D341Med (cell line): ENCODE results near the gene MYO9B.

Experiments
- DNase-seq: peaks from one replicate; pipeline ENCODE4 v3.0.0; 2012; ENCODE audit warnings: low spot score

MYO9B gene

GRCh38 chr19:17215127-17215971 lies 139.8 kb downstream of the MYO9B start, which contains the start of gene USE1:
TSS of gene USE1 (plus strand) at chr19:17215357. CDS start at chr19:17215406, 49 bp downstream.
- DNase-seq = peak; percentile 92

DNA sequence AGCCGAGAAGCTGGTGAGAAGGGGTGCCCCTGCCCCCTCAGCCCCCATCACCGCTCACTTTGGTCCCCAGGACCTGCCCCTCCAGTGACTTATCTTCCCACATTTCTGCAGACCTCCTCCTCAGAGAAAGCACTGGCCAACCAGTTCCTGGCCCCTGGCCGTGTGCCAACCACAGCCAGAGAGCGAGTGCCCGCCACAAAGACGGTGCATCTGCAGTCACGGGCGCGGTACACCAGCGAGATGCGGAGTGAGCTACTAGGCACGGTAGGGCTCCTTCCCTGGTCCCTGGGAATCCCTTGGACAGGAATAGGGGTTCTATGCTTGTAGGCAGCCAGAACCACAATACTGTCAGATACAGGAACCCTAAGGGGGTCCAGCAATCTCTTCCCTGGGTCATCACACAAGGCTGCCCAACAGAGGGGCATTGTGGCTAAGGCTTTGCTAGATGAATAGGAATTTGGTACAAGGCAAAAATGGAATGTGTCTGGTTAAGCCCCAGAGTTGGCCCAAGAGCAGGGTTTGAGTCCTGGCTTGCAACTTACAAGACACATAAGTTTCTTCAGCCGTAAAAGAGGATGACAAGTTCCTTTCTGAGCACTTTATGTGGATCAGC lies 140.6 kb downstream of the MYO9B start:
- DNase-seq = no peak

GRCh38 chr19:17219286-17219685 lies 143.7 kb downstream of the MYO9B start:
- DNase-seq = no peak

- DNase-seq = no peak
These were observed 144.7 kb downstream of the MYO9B start for GRCh38 chr19:17220207-17220758.

- no peak for DNase-seq
These were observed 149.5 kb downstream of the MYO9B start for GRCh38 chr19:17225053-17225452.

GRCh38 chr19:17226002-17226933 lies 150.7 kb downstream of the MYO9B start, which contains the start of gene OCEL1:
TSS of gene OCEL1 (plus strand) at chr19:17226226. CDS start at chr19:17226248, 22 bp downstream.
- DNase-seq = peak; percentile 95

DNA sequence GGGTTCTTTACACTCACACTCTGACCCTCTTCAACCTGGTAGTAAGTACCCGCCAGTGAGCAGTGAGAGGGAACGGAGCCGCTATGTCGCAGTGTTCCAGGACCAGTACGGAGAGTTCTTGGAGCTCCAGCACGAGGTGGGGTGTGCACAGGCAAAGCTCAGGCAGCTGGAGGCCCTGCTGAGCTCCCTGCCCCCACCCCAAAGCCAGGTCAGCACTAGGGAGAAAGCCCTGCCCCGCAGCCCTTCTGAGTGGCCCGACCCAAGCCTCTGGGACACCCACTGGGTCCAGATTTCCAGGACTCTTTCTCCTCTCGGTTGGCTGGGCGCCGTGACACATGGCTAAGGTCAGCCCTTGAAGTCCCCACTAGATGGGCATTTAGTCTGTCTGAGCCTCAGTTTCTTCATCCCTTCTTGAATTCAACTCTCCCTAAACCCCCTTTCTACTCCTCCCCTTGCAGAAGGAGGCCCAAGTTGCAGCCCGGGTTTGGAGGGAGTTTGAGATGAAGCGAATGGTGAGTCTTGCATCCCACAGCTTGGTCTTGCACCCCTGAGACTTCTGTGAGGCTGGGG lies 152.3 kb downstream of the MYO9B start:
- DNase-seq = no peak

DNA sequence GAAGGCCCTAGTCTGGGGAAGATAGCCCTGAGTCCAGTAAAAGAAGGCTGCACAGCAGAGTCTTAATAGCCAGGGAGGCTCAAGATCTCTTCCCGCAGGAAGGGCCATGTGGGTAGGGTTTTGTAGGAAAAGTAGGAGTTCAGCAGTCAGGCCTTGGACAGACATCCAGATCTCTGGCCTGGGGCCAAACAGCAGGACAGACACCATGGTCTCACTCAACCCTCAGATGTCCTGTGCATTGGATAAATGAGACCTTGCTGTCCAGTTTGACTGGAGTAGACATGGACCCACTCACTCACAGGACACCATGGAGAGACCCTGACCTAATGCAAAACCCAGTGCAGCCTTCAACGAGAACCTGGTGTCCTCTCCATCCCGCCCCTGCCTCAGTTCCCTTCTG lies 154.3 kb downstream of the MYO9B start:
- no peak for DNase-seq

- no peak for DNase-seq
These were observed 156.7 kb downstream of the MYO9B start for GRCh38 chr19:17232258-17232657.

DNA sequence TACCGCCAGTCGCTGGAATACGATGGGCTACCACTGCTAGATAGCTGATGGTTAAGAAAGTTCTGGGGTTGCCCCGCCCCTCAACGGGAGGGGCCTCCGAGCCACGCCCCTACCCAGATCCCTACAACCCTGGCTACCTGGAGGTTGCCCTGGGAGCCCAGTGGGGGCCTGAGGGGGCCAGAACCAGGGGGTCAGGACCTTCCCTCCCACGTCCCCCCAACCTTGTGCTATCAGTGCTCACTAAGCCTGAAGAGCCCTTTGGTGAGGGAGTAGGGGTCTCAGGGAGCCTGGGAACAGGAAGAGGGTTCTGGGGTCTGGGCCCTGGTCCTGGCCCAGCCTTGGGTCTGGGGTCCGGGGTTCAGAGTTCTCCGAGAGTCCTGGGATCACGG lies 159.3 kb downstream of the MYO9B start:
- DNase-seq = peak; percentile 74

DNA sequence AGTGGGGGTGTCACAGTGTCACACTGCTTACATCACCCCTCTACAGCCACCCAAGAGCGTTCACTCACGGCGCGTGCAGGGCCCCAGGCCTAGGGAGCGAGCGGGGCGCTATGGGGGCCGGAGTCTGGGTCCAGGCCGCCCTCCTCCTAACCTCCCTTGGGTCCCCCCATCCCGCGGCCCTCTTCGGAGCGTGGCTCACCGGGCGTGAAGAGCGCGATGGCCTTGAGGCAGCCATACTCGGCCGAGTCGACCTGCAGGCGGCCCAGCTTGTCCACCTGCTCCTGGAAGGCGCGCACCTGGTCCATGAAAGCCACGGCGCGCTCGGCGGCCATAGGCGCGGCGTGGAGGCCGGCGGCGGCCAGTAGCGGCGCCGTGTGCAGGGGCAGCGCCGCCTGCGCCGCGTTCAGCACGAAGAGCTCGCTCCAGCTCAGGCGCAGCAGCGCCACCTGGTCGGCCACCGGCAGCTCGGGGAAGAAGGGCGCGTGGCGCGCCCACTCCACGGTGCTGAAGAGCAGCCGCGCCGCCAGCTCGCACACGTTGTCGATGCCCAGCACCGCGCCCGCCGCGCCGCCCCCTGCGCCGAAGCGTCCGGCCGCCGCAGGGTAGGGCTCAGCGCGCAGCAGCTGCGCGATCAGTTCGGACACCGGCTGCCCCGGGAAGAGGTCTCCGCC lies 159.9 kb downstream of the MYO9B start:
- peak; percentile 83 for DNase-seq

DNA sequence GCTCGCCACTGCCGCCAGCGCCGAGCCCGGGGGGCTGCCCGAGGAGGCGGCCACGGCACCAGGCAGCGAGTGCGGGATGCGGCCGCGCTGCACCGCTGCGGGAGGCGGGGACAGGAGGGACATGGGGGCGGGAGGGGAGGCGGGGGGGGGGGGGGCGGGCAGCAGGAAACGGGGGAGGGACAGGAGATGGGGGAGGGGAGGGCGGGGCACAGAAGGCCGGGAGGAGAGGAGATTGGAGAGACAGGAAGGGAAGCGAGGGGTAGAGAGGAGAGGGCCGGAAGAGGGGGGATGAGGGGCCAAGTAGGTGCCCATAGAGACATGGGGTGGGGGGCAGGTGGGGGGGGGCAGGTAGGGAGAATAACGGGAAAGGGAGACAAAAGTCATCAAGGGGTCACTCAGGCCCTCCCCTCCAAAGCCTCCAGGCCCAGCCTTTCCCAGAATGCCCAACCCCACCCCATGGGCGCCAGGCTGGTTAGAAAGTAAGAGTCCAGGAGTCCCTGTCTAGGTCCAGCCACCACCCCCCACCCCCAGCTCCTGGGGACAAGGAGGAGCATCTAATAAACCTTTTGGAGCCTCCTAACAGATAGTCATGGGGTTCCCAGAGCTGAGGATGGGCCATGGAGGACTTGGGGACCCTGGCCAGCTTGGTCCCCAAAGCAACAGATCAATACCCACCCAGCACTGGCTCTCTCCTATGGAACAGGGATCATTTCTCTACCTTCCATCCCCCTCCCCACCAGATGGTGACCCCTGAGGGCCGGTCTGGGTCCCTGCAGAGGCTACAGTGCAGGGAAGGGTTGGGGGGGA lies 160.6 kb downstream of the MYO9B start:
- DNase-seq = peak; percentile 84

GRCh38 chr19:17236811-17237543 lies 161.4 kb downstream of the MYO9B start:
- no peak for DNase-seq

- no peak for DNase-seq
These were observed 162.4 kb downstream of the MYO9B start for GRCh38 chr19:17237747-17238706.

DNA sequence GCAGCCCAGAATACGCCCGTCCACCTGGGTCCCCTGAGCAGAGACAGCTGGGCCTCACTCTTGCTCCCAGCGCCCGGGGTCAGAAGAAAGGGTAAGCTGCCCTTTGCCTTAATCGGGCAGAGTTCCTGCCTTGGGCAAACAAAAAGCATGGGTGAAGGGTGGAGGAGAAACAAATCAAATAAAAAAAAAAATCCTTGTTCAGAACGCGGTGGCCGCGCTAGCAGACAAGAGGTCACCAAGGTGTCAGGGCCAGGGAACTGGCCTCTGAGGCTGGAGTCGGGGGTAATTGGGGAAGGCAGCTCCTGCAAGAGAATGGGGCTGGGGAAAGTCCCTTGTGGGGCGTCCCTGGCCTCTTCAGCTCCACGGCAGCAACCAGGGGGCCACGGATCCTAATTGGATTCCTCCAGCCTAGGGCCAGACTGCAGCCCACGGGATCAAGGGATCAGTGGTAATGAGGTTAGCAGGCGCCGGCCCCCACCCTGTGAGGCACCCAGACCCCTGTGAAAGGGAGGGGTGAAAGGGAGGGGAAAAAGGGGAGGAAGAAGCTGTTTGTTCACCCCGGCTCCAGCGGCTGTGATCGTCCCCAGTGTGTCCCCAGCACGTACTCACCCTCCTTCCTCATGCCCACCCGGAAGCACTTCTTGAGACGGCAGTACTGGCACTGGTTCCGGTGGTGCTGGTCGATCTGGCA lies 164.6 kb downstream of the MYO9B start:
- no peak for DNase-seq

GRCh38 chr19:17240826-17241399 lies 165.3 kb downstream of the MYO9B start:
- no peak for DNase-seq
